Calu3 (cell line): Measurements from ENCODE around the gene TMPRSS11D. TPM values are rescaled to one million over a fixed set of nuclear protein-coding genes. Genes with fewer than 3 reads are reported as not detected.

Source experiments
- Bru-seq: library from RNA; stranded (reverse); fragments of 400-500 nt; gene quantifications from one replicate; lab custom pipeline; 2021; lab: Mats Ljungman, UMichigan
- BruChase-seq, 2 experiments: library from RNA; stranded (reverse); fragments of 400-500 nt; gene quantifications; one replicate each; lab custom pipeline; 2021; lab: Mats Ljungman, UMichigan
- BruUV-seq: library from RNA; stranded (reverse); fragments of 400-500 nt; replicated peaks from 2 replicates; lab custom pipeline; 2021; lab: Mats Ljungman, UMichigan
- CTCF ChIA-PET: fragments of 300-600 bp; sonication (Branson Sonifier 250); formaldehyde crosslinking; loops from one replicate; lab custom pipeline; 2022; ENCODE audit warnings: antibody characterized with exemption; lab: Charles Lee
- DNase-seq: peaks from one replicate; pipeline ENCODE4 v3.0.0; 2022
- H3K27ac Mint-ChIP-seq: one replicate; pipeline ENCODE4 v1.8.0; 2022; ENCODE audit warnings: mixed read lengths; ENCODE audit not compliant: unreplicated experiment
- H3K27me3 Mint-ChIP-seq: one replicate; pipeline ENCODE4 v1.8.0; 2022; ENCODE audit warnings: mixed read lengths; ENCODE audit not compliant: unreplicated experiment
- H3K36me3 Mint-ChIP-seq: one replicate; pipeline ENCODE4 v1.8.0; 2022; ENCODE audit warnings: mild to moderate bottlenecking, moderate library complexity, mixed read lengths; ENCODE audit not compliant: insufficient read depth, unreplicated experiment
- H3K4me1 Mint-ChIP-seq: one replicate; pipeline ENCODE4 v1.8.0; 2022; ENCODE audit warnings: mild to moderate bottlenecking, low read depth, mixed read lengths; ENCODE audit not compliant: unreplicated experiment
- H3K4me3 Mint-ChIP-seq: one replicate; pipeline ENCODE4 v1.8.0; 2022; ENCODE audit warnings: mild to moderate bottlenecking, low read depth, moderate library complexity, mixed read lengths; ENCODE audit not compliant: unreplicated experiment
- H3K9me3 Mint-ChIP-seq: one replicate; pipeline ENCODE4 v1.8.0; 2022; ENCODE audit warnings: low read depth, mixed read lengths; ENCODE audit not compliant: unreplicated experiment
- CTCF ChIP-seq: fragments of 200-600 bp; IDR thresholded peaks from one replicate; pipeline ENCODE4 v1.8.0; 2022; ENCODE audit warnings: antibody characterized with exemption; ENCODE audit not compliant: unreplicated experiment
- intact Hi-C: fragments of 100-400 bp; cut with micrococcal nuclease; formaldehyde crosslinking; loops from one replicate; pipeline ENCODE4 v1.10.0; 2022; ENCODE audit not compliant: unreplicated experiment
- long read RNA-seq: library from polyadenylated mRNA; stranded (forward); transcript quantifications from one replicate; pipeline ENCODE4 v2.0.0, GENCODE V29; 2022
- total RNA-seq: library from RNA; stranded (reverse); gene quantifications from 2 replicates; pipeline ENCODE4 v1.2.3, GENCODE V29; 2022

Gene TMPRSS11D, protein sequence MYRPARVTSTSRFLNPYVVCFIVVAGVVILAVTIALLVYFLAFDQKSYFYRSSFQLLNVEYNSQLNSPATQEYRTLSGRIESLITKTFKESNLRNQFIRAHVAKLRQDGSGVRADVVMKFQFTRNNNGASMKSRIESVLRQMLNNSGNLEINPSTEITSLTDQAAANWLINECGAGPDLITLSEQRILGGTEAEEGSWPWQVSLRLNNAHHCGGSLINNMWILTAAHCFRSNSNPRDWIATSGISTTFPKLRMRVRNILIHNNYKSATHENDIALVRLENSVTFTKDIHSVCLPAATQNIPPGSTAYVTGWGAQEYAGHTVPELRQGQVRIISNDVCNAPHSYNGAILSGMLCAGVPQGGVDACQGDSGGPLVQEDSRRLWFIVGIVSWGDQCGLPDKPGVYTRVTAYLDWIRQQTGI
- total RNA-seq (not detected in 2 replicates), Bru-seq, nascent RNA (percentile 3 among the genes with signal in this experiment), BruChase-seq, experiment 1, labeled RNA remaining after a 6-hour chase (not detected), BruChase-seq, experiment 2, labeled RNA remaining after a 2-hour chase (not detected)
- long read RNA-seq: 0 reads

GRCh38 chr4:67883902-67884301 lies at the start of gene TMPRSS11D:
TMPRSS11D (minus strand) TSS chr4:67884002; CDS start chr4:67883933, 69 bp downstream.
- no peaks in the 10 kb centered on the region for H3K9me3 Mint-ChIP-seq

DNA sequence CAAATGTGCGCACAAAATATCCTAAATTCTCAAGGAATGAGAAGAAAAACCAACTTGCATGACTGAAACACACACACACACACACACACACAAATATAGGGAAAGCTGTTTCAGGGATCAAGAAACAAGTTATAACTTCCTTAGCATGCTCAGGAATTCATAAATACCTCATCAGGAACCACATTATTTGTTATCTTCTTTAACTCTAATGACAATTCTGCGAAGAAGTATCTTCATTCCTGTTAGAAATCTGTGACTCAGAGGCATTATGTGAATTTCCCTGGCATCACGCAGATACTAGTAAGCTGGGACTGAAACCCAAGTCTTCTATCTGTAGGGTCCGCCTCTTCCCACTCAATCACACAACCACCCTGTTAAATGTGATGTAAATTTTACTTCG lies 49.2 kb upstream of the TMPRSS11D start:
- no TSS peak for BruUV-seq
- no peak for DNase-seq
- H3K4me3 Mint-ChIP-seq: no peak overlapping the region
- CTCF ChIA-PET: no interaction called here
- H3K27ac Mint-ChIP-seq: no peak overlapping the region
- no peaks in the 10 kb centered on the region for H3K27me3 Mint-ChIP-seq
- no peaks in the 10 kb centered on the region for H3K9me3 Mint-ChIP-seq
- no peaks in the 10 kb centered on the region for H3K4me1 Mint-ChIP-seq
- intact Hi-C loops: no loop called here
- H3K36me3 Mint-ChIP-seq: no peaks in the 10 kb centered on the region
- no peak for TF ChIP-seq CTCF

More at GRCh38 chr4:67883902-67884301, at the start of gene TMPRSS11D:
- Mint-ChIP-seq H3K27me3 (no peaks in the 10 kb centered on the region), H3K4me1 (no peaks in the 10 kb centered on the region), H3K36me3 (no peaks in the 10 kb centered on the region), H3K4me3 (no peak within 1 kb of the TSS), H3K27ac (no peak within 1 kb of the TSS)
- TF ChIP-seq CTCF: no peak
- CTCF ChIA-PET: no interaction called here
- intact Hi-C loops: no loop called here
- no peak for DNase-seq
- BruUV-seq: no TSS peak

- H3K9me3 Mint-ChIP-seq: no peaks in the 10 kb centered on the region
- no peak for DNase-seq
- no peaks in the 10 kb centered on the region for H3K36me3 Mint-ChIP-seq
- no peak overlapping the region for H3K4me3 Mint-ChIP-seq
- BruUV-seq: no TSS peak
- H3K27ac Mint-ChIP-seq: no peak overlapping the region
- TF ChIP-seq CTCF: no peak
- CTCF ChIA-PET: no interaction called here
- intact Hi-C loops: no loop called here
- H3K4me1 Mint-ChIP-seq: no peaks in the 10 kb centered on the region
- H3K27me3 Mint-ChIP-seq: no peaks in the 10 kb centered on the region
Observed at GRCh38 chr4:67931256-67931655, 47.5 kb upstream of the TMPRSS11D start.

- Mint-ChIP-seq H3K4me1 (no peaks in the 10 kb centered on the region), H3K36me3 (no peaks in the 10 kb centered on the region), H3K4me3 (no peak overlapping the region), H3K9me3 (no peaks in the 10 kb centered on the region), H3K27me3 (no peaks in the 10 kb centered on the region), H3K27ac (no peak overlapping the region)
- intact Hi-C loops: no loop called here
- BruUV-seq: no TSS peak
- TF ChIP-seq CTCF: no peak
- CTCF ChIA-PET: no interaction called here
- DNase-seq: no peak
Observed at GRCh38 chr4:67929426-67929825, 45.6 kb upstream of the TMPRSS11D start.
